ENCODE results near the gene NAV2. TPM values are rescaled to one million over a fixed set of nuclear protein-coding genes. Genes with fewer than 3 reads are reported as not detected.

Gene NAV2
- total and polyA plus RNA-seq, 11 donors = 7.6 to 46.5 (median 20.2) TPM

- peaks cover 0 to 11% (median 4%) of the 10 kb centered on the region in 12 donors for H3K4me1 ChIP-seq
- peaks cover 0 to 53% (median 24%) of the 10 kb centered on the region in 9 donors for H3K36me3 ChIP-seq
- no peak for DNase-seq
- H3K27me3 ChIP-seq = no peaks in the 10 kb centered on the region
- WGBS, 4 donors = 91 to 94% (median 91%) methylated on average over 9 of the region's 9 CpGs
- intact Hi-C loops (cut with DNase I) = loop anchor here in 1 of 10 donors (5.0 kb wide), 1 partner anchor 196 kb away; no protein-coding TSS in a partner anchor
- H3K4me3 ChIP-seq = no peak overlapping the region
- no peak for ATAC-seq
- H3K9me3 ChIP-seq = no peaks in the 10 kb centered on the region
- no peak overlapping the region for H3K27ac ChIP-seq
- TF ChIP-seq POLR2A (IDR thresholded peaks at IDR 0.05) = no peak
- no peak for TF ChIP-seq CTCF (IDR thresholded peaks at IDR 0.05)
Observed at GRCh38 chr11:19936461-19936860, 223.8 kb downstream of the NAV2 start.

GRCh38 chr11:19938169-19938856 lies 225.7 kb downstream of the NAV2 start:
- ATAC-seq = peak in 3 of 4 donors; percentile 52 to 62 (median 57)
- 57 to 63% (median 58%) methylated on average over 10 of the region's 10 CpGs for WGBS, 4 donors
- DNase-seq = no peak

GRCh38 chr11:19938866-19939265 lies 226.2 kb downstream of the NAV2 start:
- no peak for TF ChIP-seq CTCF (IDR thresholded peaks at IDR 0.05)
- TF ChIP-seq POLR2A (IDR thresholded peaks at IDR 0.05) = no peak
- DNase-seq (no peak), ATAC-seq (no peak)
- 74 to 82% (median 79%) methylated on average over 4 of the region's 4 CpGs for WGBS, 4 donors
- intact Hi-C loops (cut with DNase I) = loop anchor here in 1 of 10 donors (5.0 kb wide), 1 partner anchor 193 kb away; no protein-coding TSS in a partner anchor
- Histone ChIP-seq H3K36me3 (peaks cover 0 to 59% (median 17%) of the 10 kb centered on the region in 9 donors), H3K9me3 (no peaks in the 10 kb centered on the region), H3K4me1 (peaks cover 0 to 9% (median 0%) of the 10 kb centered on the region in 12 donors), H3K27me3 (no peaks in the 10 kb centered on the region), H3K4me3 (no peak overlapping the region), H3K27ac (no peak overlapping the region)

More at GRCh38 chr11:19938169-19938856, 225.7 kb downstream of the NAV2 start:
- peaks cover 0 to 9% (median 0%) of the 10 kb centered on the region in 12 donors for H3K4me1 ChIP-seq
- H3K4me3 ChIP-seq = no peak overlapping the region
- peaks cover 0 to 64% (median 21%) of the 10 kb centered on the region in 9 donors for H3K36me3 ChIP-seq
- H3K27ac ChIP-seq = no peak overlapping the region
- H3K27me3 ChIP-seq = no peaks in the 10 kb centered on the region
- intact Hi-C loops (cut with DNase I) = loop anchor here in 1 of 10 donors (5.0 kb wide), 1 partner anchor 194 kb away; no protein-coding TSS in a partner anchor
- TF ChIP-seq CTCF (IDR thresholded peaks at IDR 0.05) = peak; percentile 63 to 86 (median 76)
- TF ChIP-seq POLR2A (IDR thresholded peaks at IDR 0.05) = no peak
- no peaks in the 10 kb centered on the region for H3K9me3 ChIP-seq

GRCh38 chr11:19939415-19939929 lies 226.8 kb downstream of the NAV2 start:
- ATAC-seq (no peak), DNase-seq (no peak)
- H3K27ac ChIP-seq = no peak overlapping the region
- 80 to 87% (median 84%) methylated on average over 9 of the region's 9 CpGs for whole genome bisulfite sequencing, 4 donors
- H3K36me3 ChIP-seq = peaks cover 0 to 55% (median 17%) of the 10 kb centered on the region in 9 donors
- TF ChIP-seq POLR2A (IDR thresholded peaks at IDR 0.05) = no peak
- TF ChIP-seq CTCF (IDR thresholded peaks at IDR 0.05) = no peak
- peaks cover 0 to 9% (median 0%) of the 10 kb centered on the region in 12 donors for H3K4me1 ChIP-seq
- H3K27me3 ChIP-seq = no peaks in the 10 kb centered on the region
- intact Hi-C loops (cut with DNase I) = loop anchor here in 1 of 10 donors (5.0 kb wide), 1 partner anchor 193 kb away; no protein-coding TSS in a partner anchor
- H3K4me3 ChIP-seq = no peak overlapping the region
- H3K9me3 ChIP-seq = no peaks in the 10 kb centered on the region
